K562 (cell line): Measurements from ENCODE around the gene METTL8. TPM values are rescaled to one million over a fixed set of nuclear protein-coding genes. Genes with fewer than 3 reads are reported as not detected.
A peak's percentile ranks its signal among the peaks of the same experiment; 100 is the strongest.

Experiments
- ATAC-seq: fragments of 200-7000 bp; cut with Tn5 transposase; 3 replicates; pipeline ENCODE4 v1.9.1; 2020; ENCODE audit warnings: moderate library complexity
- BruUV-seq: library from RNA; stranded (reverse); fragments of 400-500 nt; replicated peaks from 2 replicates; lab custom pipeline; 2021; lab: Mats Ljungman, UMichigan
- CTCF ChIA-PET: fragments of 300-600 bp; formaldehyde crosslinking; extraction: SDS; loops from one replicate; lab custom pipeline; 2021; ENCODE audit warnings: low intra/inter-chr PET ratio; lab: Yijun Ruan, JAX
- POLR2A ChIA-PET: fragments of 300-600, 350-650 bp; sonication (Branson Sonifier 250); formaldehyde crosslinking; extraction: SDS; loops from one replicate; lab custom pipeline; 2021; ENCODE audit warnings: antibody characterized with exemption, inconsistent platforms; lab: Yijun Ruan, JAX
- DNase-seq, 4 experiments: peaks; one replicate each; pipeline versions ENCODE4 v3.0.0 to v3.0.0-alpha.2; 2011 to 2018; ENCODE audit warnings: low spot score in 3 of 4, mixed read lengths in 3 of 4; ENCODE audit errors: extremely low read depth in 1 of 4
- FAIRE-seq: peaks from 2 replicates; lab custom pipeline; 2011; peaks lifted over from hg19 to GRCh38; lab: Jason Lieb, UNC
- H2AFZ ChIP-seq: 2 replicates; pipeline ENCODE4 v1.6.0; 2011; ENCODE audit warnings: low read depth, low read length, control low read depth, inconsistent platforms
- H3K27ac ChIP-seq: fragments of 200-600 bp; 3 replicates; pipeline ENCODE4 v1.8.0; 2011; ENCODE audit warnings: low read depth, mild to moderate bottlenecking, control low read depth, inconsistent platforms, low read length, moderate library complexity, mixed read lengths; ENCODE audit errors: extremely low read depth
- H3K27me3 ChIP-seq, 2 experiments: fragments of 300-600 bp in 1 of 2; 2 replicates in 1 of 2; 3 replicates in 1 of 2; pipeline versions ENCODE4 v1.6.0 to v1.8.0; 2011; ENCODE audit warnings: inconsistent platforms in 2 of 2, low read length in 2 of 2, mild to moderate bottlenecking in 1 of 2, mixed read lengths in 1 of 2, moderate library complexity in 1 of 2; ENCODE audit not compliant: control insufficient read depth in 2 of 2, insufficient read depth in 2 of 2
- H3K36me3 ChIP-seq: fragments of 300-600 bp; 3 replicates; pipeline ENCODE4 v1.8.0; 2011; ENCODE audit warnings: mild to moderate bottlenecking, low read length, inconsistent platforms; ENCODE audit not compliant: control insufficient read depth, insufficient read depth
- H3K4me1 ChIP-seq, 2 experiments: fragments of 200-600 bp in 1 of 2; replicated peaks in 1 of 2; 2 replicates in 1 of 2; 3 replicates in 1 of 2; pipeline versions ENCODE4 v1.5.1 to v1.8.0; 2011; ENCODE audit warnings: inconsistent platforms in 2 of 2, low read length in 2 of 2, mild to moderate bottlenecking in 1 of 2, mixed read lengths in 1 of 2, moderate library complexity in 1 of 2; ENCODE audit not compliant: control insufficient read depth in 2 of 2, insufficient read depth in 2 of 2
- H3K4me2 ChIP-seq: 2 replicates; pipeline ENCODE4 v1.6.1; 2011; ENCODE audit warnings: low read length, control low read depth, inconsistent platforms, mixed read lengths; ENCODE audit not compliant: insufficient read depth
- H3K4me3 ChIP-seq: fragments of 200-600 bp; sonication (generic), shearing (Covaris generic); 2 replicates; pipeline ENCODE4 v1.5.1; 2016; ENCODE audit warnings: control low read depth, inconsistent platforms
- H3K79me2 ChIP-seq: fragments of 200-600 bp; 3 replicates; pipeline ENCODE4 v1.8.0; 2011; ENCODE audit warnings: low read length, inconsistent platforms; ENCODE audit not compliant: control insufficient read depth, insufficient read depth
- H3K9ac ChIP-seq, 2 experiments: 2 replicates each; pipeline versions ENCODE4 v1.6.0 to v1.6.1; 2011; ENCODE audit warnings: low read depth in 2 of 2, low read length in 2 of 2, control low read depth in 1 of 2, inconsistent platforms in 1 of 2, mild to moderate bottlenecking in 1 of 2, mixed read lengths in 1 of 2; ENCODE audit not compliant: insufficient read depth in 1 of 2
- H3K9me1 ChIP-seq: one replicate; pipeline ENCODE4 v1.6.0; 2011; ENCODE audit warnings: inconsistent platforms, mild to moderate bottlenecking, low read length, moderate library complexity; ENCODE audit not compliant: control insufficient read depth, insufficient read depth
- H3K9me3 ChIP-seq: replicated peaks from 2 replicates; pipeline ENCODE4 v1.5.1; 2011; ENCODE audit warnings: low read depth, low read length, inconsistent platforms; ENCODE audit not compliant: control insufficient read depth, insufficient read depth
- H4K20me1 ChIP-seq: replicated peaks from 2 replicates; pipeline ENCODE4 v1.6.1; 2011; ENCODE audit warnings: low read length, inconsistent platforms, mixed read lengths; ENCODE audit not compliant: control insufficient read depth, insufficient read depth
- FOXA3 ChIP-seq, 2 experiments: fragments of 450-650 bp in 1 of 2; sonication (generic) in 1 of 2; formaldehyde crosslinking; IDR thresholded peaks in 1 of 2; conservative IDR thresholded peaks in 1 of 2; 2 replicates each; pipeline versions ENCODE4 v1.4.0 to v1.8.0; 2020 to 2022; ENCODE audit warnings: mild to moderate bottlenecking in 2 of 2, missing genetic modification reagents in 1 of 2
- HMBOX1 ChIP-seq: sonication (generic); IDR thresholded peaks from 2 replicates; pipeline ENCODE4 v1.6.1; 2016
- LCOR ChIP-seq: sonication (generic); formaldehyde crosslinking; IDR thresholded peaks from 2 replicates; pipeline ENCODE4 v1.8.0; 2022; ENCODE audit warnings: mild to moderate bottlenecking, missing genetic modification reagents
- SPI1 ChIP-seq: IDR thresholded peaks from 2 replicates; pipeline ENCODE4 v1.6.1; 2011; ENCODE audit warnings: low read depth, low read length, control low read depth, borderline replicate concordance
- TAF9B ChIP-seq: fragments of 450-650 bp; IDR thresholded peaks from 2 replicates; pipeline ENCODE4 v1.6.1; 2018; ENCODE audit warnings: mild to moderate bottlenecking; ENCODE audit not compliant: partially characterized antibody
- ZNF639 ChIP-seq, 2 experiments: fragments of 200-800 bp in 1 of 2; sonication (Bioruptor generic) in 1 of 2; sonication (generic) in 1 of 2; formaldehyde crosslinking in 1 of 2; IDR thresholded peaks in 1 of 2; conservative IDR thresholded peaks in 1 of 2; 2 replicates each; pipeline versions ENCODE4 v1.5.0 to v1.6.1; 2016 to 2020; ENCODE audit warnings: missing compliant biosample characterization in 1 of 2, missing genetic modification characterization in 1 of 2, missing genetic modification reagents in 1 of 2
- WGBS: fragments of 100-300 bp; shearing (Covaris generic); methylation state at CpG from one replicate; pipeline ENCODE4 v1.1.6; 2016; ENCODE audit warnings: low coverage, mixed read lengths; ENCODE audit not compliant: insufficient coverage; ENCODE audit errors: missing lambda C conversion rate; 5-methylcytosine and 5-hydroxymethylcytosine counted together
- in situ Hi-C: fragments of 300-500 bp; cut with MboI; formaldehyde crosslinking; loops from 4 replicates; pipeline ENCODE4 v1.15.0; 2018; ENCODE audit warnings: inconsistent platforms, mixed read lengths
- intact Hi-C: fragments of 100-400 bp; cut with micrococcal nuclease; formaldehyde crosslinking; loops from 2 replicates; pipeline ENCODE4 v1.14.2; 2022
- polyA plus RNA-seq, 8 experiments: library from polyadenylated mRNA; depleted of rRNA in 4 of 8; stranded (reverse) in 5 of 8; unstranded in 3 of 8; fragments of >200 nt; fragmentation: Nextera tagmentation in 2 of 8; fragmentation: Illumina TruSeq in 1 of 8; extraction: Ambion mirVana in 2 of 8; extraction: Trizol in 1 of 8; gene quantifications; 2 replicates each; pipeline versions ENCODE4 v1.2.1 to v1.2.3, GENCODE V29; 2011 to 2014; ENCODE audit warnings: inconsistent platforms in 1 of 8, missing spikeins in 1 of 8
- total RNA-seq, 7 experiments: library from RNA; depleted of rRNA in 6 of 7; stranded (reverse); fragments of >200 nt in 6 of 7; fragmentation: Illumina TruSeq in 2 of 7; extraction: Trizol in 2 of 7; gene quantifications; 2 replicates each; pipeline versions ENCODE4 v1.2.1 to v1.2.3, GENCODE V29; 2011 to 2021; ENCODE audit warnings: low replicate concordance in 1 of 7
- TF ChIP-seq, protein P1 (sequence below): IDR thresholded peaks from 3 replicates; pipeline ENCODE4 v1.6.1; 2011; ENCODE audit warnings: borderline replicate concordance, mild to moderate bottlenecking; ENCODE audit not compliant: insufficient read length, insufficient read depth

The METTL8 gene
- total and polyA plus RNA-seq, 9 of the 15 experiments (the other 6 are each of a cell fraction or from before 2014, with no cell fraction given) = 12.9 to 52.6 (median 33.7) TPM

GRCh38 chr2:171345971-171346722 lies 87.6 kb downstream of the METTL8 start:
- no peaks in the 10 kb centered on the region for H3K79me2 ChIP-seq
- H3K36me3 ChIP-seq = no peaks in the 10 kb centered on the region
- H3K9me3 ChIP-seq = no peaks in the 10 kb centered on the region
- H3K4me2 ChIP-seq = no peak overlapping the region
- H2AFZ ChIP-seq = no peak overlapping the region
- no peak for DNase-seq
- no peak overlapping the region for H3K4me3 ChIP-seq
- ChIA-PET CTCF (no interaction called here), POLR2A (interaction anchor here (0.6 to 2.1 kb wide), 3 partner anchors 12 to 88 kb away, joined by 3 to 6 read pairs (median 4); partner anchors contain the start of genes DCAF17 and METTL8)
- H3K9me1 ChIP-seq = no peaks in the 10 kb centered on the region
- H3K9ac ChIP-seq = no peak overlapping the region
- H3K4me1 ChIP-seq = peaks cover 0 to 8% of the 10 kb centered on the region in 2 experiments; a peak in 2 of 5 replicates
- TF ChIP-seq SPI1 = peak; percentile 8; the same call in 1 of the 2 replicates
- TF ChIP-seq TAF9B = no peak
- TF ChIP-seq FOXA3 (CRISPR knock-in tag; conservative IDR thresholded peaks at IDR 0.05 in 1 of 2, IDR thresholded peaks at IDR 0.05 in 1 of 2) = peak; percentile 82 to 92
- in situ Hi-C loops = no loop called here
- no peak for FAIRE-seq
- WGBS = 97% methylated on average over 3 of the region's 3 CpGs
- H3K27ac ChIP-seq = no peak overlapping the region
- no peaks in the 10 kb centered on the region for H4K20me1 ChIP-seq
- H3K27me3 ChIP-seq = no peaks in the 10 kb centered on the region
- BruUV-seq = no TSS peak
- intact Hi-C loops = no loop called here
- peak; percentile 43 for ATAC-seq

GRCh38 chr2:171344182-171344581 lies 89.6 kb downstream of the METTL8 start:
- Histone ChIP-seq H3K4me2 (no peak overlapping the region), H4K20me1 (no peaks in the 10 kb centered on the region), H3K9me1 (no peaks in the 10 kb centered on the region), H3K27me3 (no peaks in the 10 kb centered on the region), H3K4me1 (peaks cover 0 to 8% of the 10 kb centered on the region in 2 experiments; a peak in 2 of 5 replicates), H3K9me3 (no peaks in the 10 kb centered on the region), H3K4me3 (no peak overlapping the region), H2AFZ (no peak overlapping the region), H3K9ac (no peak overlapping the region), H3K79me2 (no peaks in the 10 kb centered on the region), H3K36me3 (no peaks in the 10 kb centered on the region), H3K27ac (no peak overlapping the region)
- ATAC-seq (no peak), FAIRE-seq (no peak), DNase-seq (no peak)
- 90% methylated on average over 2 of the region's 2 CpGs for WGBS
- in situ Hi-C loops = no loop called here
- POLR2A ChIA-PET = interaction anchor here (2.1 kb wide), 1 partner anchor 10 kb away, joined by 6 read pairs; no protein-coding TSS in a partner anchor
- CTCF ChIA-PET = no interaction called here
- no TSS peak for BruUV-seq
- intact Hi-C loops = no loop called here
- TF ChIP-seq, protein P1, sequence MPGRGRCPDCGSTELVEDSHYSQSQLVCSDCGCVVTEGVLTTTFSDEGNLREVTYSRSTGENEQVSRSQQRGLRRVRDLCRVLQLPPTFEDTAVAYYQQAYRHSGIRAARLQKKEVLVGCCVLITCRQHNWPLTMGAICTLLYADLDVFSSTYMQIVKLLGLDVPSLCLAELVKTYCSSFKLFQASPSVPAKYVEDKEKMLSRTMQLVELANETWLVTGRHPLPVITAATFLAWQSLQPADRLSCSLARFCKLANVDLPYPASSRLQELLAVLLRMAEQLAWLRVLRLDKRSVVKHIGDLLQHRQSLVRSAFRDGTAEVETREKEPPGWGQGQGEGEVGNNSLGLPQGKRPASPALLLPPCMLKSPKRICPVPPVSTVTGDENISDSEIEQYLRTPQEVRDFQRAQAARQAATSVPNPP = no peak
- TF ChIP-seq LCOR (no peak), HMBOX1 (no peak), ZNF639 (CRISPR knock-in tag; conservative IDR thresholded peaks at IDR 0.05 in 1 of 2, IDR thresholded peaks at IDR 0.05 in 1 of 2) (no peak)
